ENCODE measurements around the gene SCGB3A2. TPM values are rescaled to one million over a fixed set of nuclear protein-coding genes. Genes with fewer than 3 reads are reported as not detected.

Gene SCGB3A2
- total RNA-seq, 1 donor from 2014 or later = not detected

DNA sequence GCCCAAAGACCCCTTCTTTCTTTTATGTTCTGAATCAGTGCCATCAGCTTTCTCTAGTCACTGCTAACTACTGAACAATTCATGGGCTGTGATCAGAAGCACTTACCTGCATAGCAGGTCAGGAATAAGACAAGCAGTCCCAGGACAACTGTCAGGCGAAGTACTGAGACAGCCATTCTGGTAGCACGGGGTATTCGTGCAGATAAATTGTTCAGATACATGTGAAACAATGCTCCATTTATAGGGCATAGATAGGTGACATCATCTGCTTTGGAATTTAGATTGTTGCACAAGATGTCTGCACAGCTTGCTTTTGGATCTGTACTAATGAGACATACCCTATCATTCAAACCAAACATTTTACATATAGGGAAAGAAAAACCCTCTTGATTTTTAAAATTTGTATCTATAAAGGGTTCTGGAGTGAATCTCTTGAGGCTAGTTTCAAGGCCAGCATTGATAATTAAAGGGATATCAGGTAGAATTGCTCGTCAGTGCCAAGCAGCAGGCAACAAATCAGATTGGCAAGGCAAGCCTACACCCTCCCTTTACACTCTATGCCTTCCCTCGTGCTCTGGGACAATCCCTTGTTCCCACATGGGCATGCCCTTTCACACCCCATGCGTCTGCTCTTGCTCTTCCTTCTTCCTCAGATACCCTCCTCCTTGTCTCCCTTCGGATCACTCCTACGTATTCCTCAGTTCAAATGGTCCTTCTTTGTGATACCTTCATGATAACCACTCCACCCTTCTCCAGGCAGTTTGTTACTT is 28.0 kb downstream of the SCGB3A2 start, which contains the start of gene C5orf46:
C5orf46 (minus strand) TSS at position 213 of the 770 bp plus-strand sequence; CDS start at position 176, 37 bp downstream.
- peak; percentile 30 for DNase-seq

GRCh38 chr5:147911427-147911826 is 32.9 kb downstream of the SCGB3A2 start:
- DNase-seq = no peak

DNA sequence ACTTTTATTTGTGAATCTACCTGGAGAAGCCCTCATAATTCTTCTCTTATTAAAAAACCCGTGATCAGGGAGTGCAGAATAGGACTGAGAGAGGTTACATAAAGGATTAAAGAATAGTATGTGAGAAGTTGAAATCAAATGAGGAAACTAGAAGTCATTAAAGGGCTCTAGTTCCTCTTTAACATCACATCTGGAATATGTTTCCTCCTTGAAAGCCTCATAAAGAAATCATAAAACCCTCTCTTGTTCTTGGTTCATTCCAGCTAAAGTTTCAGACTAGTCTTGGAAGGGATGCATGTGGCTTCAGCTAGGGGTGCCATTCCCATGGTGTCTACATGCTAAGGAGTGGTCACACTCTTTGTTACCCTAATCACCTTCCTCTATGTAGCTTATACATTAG is 33.5 kb downstream of the SCGB3A2 start:
- DNase-seq = no peak

DNA sequence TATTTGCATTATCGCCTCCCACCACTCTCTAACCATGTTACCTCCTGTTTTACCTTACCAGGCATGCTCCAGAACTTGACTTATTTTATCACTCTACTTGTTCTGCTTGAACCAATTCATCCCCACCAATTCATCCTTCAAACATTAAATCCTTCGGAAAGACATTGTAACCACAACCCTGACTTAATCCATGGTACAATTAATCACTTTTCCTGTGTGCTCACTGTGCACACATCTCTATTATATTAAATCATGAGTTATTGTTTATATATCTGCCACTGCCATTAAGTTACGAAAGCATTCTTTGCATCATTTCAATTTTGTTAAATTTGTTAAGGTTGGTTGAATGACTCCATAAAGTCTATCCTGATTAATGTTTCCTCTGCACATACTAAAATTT is 35.3 kb downstream of the SCGB3A2 start:
- peak; percentile 10 for DNase-seq

- no peak for DNase-seq
Observed at GRCh38 chr5:147918101-147918685, 39.7 kb downstream of the SCGB3A2 start.

DNA sequence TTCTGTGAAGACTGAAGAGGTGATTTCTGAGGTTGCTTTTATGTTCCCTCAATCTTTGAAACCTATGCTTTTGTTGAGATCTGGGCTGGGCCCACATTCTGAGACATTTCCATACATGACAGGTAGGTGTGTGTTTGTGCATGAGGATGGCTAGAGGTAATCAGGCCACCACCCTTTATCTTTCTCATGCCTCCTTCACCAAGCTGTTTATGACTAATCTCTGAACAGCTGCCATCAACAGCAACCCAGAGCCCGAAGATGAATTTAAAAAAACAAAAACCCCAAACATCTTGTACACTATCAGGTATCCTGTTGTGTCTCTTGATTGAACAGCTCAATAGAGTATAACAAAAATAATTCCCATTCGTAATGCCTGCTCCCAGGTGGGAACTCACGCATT is 40.4 kb downstream of the SCGB3A2 start:
- no peak for DNase-seq

- no peak for DNase-seq
Observed at GRCh38 chr5:147920420-147921030, 42.0 kb downstream of the SCGB3A2 start.

DNA sequence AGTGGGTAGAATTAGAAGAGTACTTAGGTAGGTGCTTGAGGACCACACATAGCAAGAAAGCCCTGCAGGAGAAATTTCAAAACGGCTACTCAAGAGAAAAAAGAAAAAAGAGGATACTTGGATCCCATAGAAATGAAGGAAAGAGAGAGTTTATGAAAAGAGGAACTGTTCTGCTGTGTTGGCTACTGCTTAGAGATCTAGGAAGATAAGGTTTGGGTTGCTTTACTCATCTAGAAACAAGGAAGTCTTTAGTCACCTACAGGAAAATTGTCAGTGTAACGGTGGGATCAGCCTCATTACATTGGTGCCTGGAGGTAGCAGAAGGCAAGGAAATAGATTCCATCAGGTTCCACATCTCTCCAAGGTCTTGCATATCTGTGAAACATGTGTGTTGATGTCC is 42.6 kb downstream of the SCGB3A2 start:
- no peak for DNase-seq

GRCh38 chr5:147925020-147925419 is 46.5 kb downstream of the SCGB3A2 start:
- no peak for DNase-seq

DNA sequence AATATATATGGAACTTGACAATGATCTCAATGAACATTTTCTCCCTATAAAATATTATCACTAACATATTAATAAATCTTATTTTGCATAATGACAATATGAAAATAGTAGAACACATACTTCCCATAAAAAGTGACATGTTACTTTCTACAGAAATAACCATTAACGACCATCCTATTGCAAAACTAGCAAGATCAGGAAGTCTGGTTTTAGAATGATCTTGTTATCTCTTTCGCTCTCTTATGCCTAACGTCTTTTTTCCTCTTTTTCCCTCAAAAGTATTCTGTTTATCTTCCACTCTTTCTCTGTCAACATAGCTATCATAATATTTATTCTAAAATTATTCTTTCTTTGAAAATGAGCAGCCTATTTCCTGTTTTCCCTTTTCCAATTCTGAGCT is 49.4 kb downstream of the SCGB3A2 start:
- no peak for DNase-seq

- no peak for DNase-seq
Observed at GRCh38 chr5:147930769-147931168, 52.3 kb downstream of the SCGB3A2 start.

Other genes with a start within 250 kb of the SCGB3A2 start
- gene JAKMIP2, start 96.0 kb upstream of the SCGB3A2 start, total RNA-seq = not detected in 2 replicates
- not detected in 2 replicates for gene SPINK1, start 47.0 kb upstream of the SCGB3A2 start, total RNA-seq
- not detected in 2 replicates for gene C5orf46, start 27.8 kb downstream of the SCGB3A2 start, total RNA-seq
- 0.09 and 0.85 TPM in 2 replicates for gene SPINK5, start 185.3 kb downstream of the SCGB3A2 start, total RNA-seq

All from dermis blood vessel endothelial cell (primary cell).